Measurements from ENCODE around the gene NLN. TPM values are rescaled to one million over a fixed set of nuclear protein-coding genes. Genes with fewer than 3 reads are reported as not detected.

Gene NLN
- total and polyA plus RNA-seq, 2 of the 13 experiments (the other 11 are each of a cell fraction or from before 2014, with no cell fraction given), result 11.9 to 36.7 TPM

GRCh38 chr5:65823204-65823603 is 101.2 kb downstream of the NLN start:
- intact Hi-C loops (cut with micrococcal nuclease; ENCODE audit: unreplicated experiment) (no loop called here), in situ Hi-C loops (cut with HindIII; ENCODE audit: extremely low pct_ligation_motif_present, low pct_unique_long_range_greater_than_20kb) (no loop called here)
- Histone ChIP-seq H3K27ac (ENCODE audit: extremely low read length, insufficient read depth, low read length) (no peak overlapping the region), H3K79me2 (ENCODE audit: insufficient read depth, low read length) (no peaks in the 10 kb centered on the region), H3K9ac (ENCODE audit: insufficient read depth, low read depth, low read length) (no peak overlapping the region), H3K4me3 (replicated peaks in 1 of 3; ENCODE audit: insufficient read depth in 1 of 3, low read depth in 2 of 3, low read length in 3 of 3) (no peak overlapping the region), H3K9me3 (ENCODE audit: low read length) (no peaks in the 10 kb centered on the region), H3K4me2 (ENCODE audit: low read depth, low read length) (no peak overlapping the region), H3K4me1 (ENCODE audit: insufficient read depth, low read length) (peaks cover 9% of the 10 kb centered on the region), H3K36me3 (replicated peaks in 1 of 2; ENCODE audit: control insufficient read depth in 1 of 2, insufficient read depth in 2 of 2, low read length in 2 of 2) (peaks cover 1 to 10% of the 10 kb centered on the region in 2 experiments; a peak in 3 of 5 replicates), H4K20me1 (ENCODE audit: insufficient read depth, low read length) (no peaks in the 10 kb centered on the region), H2AFZ (ENCODE audit: low read length) (no peak overlapping the region), H3K27me3 (ENCODE audit: control insufficient read depth in 1 of 2, insufficient read depth in 2 of 2, low read length in 2 of 2) (no peaks in the 10 kb centered on the region)
- 93% methylated on average over 2 of the region's 2 CpGs for WGBS (ENCODE audit: low lambda C conversion rate)
- POLR2A ChIA-PET, result no interaction called here
- ATAC-seq (no peak), DNase-seq (ENCODE audit: low spot score) (no peak), FAIRE-seq (no peak)
- CTCF ChIA-PET (ENCODE audit: low intra/inter-chr PET ratio, low total read pairs), result no interaction called here
- TF ChIP-seq ZFYVE20 (CRISPR knock-in tag; IDR thresholded peaks at IDR 0.05; ENCODE audit: borderline replicate concordance, low read depth), result no peak
- TF ChIP-seq RARA (CRISPR knock-in tag; IDR thresholded peaks at IDR 0.05), result no peak
- no peak for TF ChIP-seq MLX (CRISPR knock-in tag; IDR thresholded peaks at IDR 0.05)
- no peak for TF ChIP-seq HNF1A (IDR thresholded peaks at IDR 0.05; ENCODE audit: low read depth)
- TF ChIP-seq HNF1A (CRISPR knock-in tag; IDR thresholded peaks at IDR 0.05; ENCODE audit: borderline replicate concordance), result no peak
- TF ChIP-seq PRDM4 (CRISPR knock-in tag; IDR thresholded peaks at IDR 0.05; ENCODE audit: borderline replicate concordance), result no peak
- no peak for TF ChIP-seq TEAD2 (CRISPR knock-in tag; IDR thresholded peaks at IDR 0.05)
- no peak for TF ChIP-seq HDAC2 (CRISPR knock-in tag; IDR thresholded peaks at IDR 0.05)
- TF ChIP-seq UBTF (CRISPR knock-in tag; IDR thresholded peaks at IDR 0.05), result no peak
- no peak for TF ChIP-seq SNAPC5 (CRISPR knock-in tag; IDR thresholded peaks at IDR 0.05; ENCODE audit: borderline replicate concordance)
- no peak for TF ChIP-seq ZMAT5 (CRISPR knock-in tag; IDR thresholded peaks at IDR 0.05; ENCODE audit: borderline replicate concordance, low read depth)
- no TSS peak for BruUV-seq (replicated peaks)

All from HepG2 (cell line).